ENCODE results near the gene CPS1.

Gene CPS1

DNA sequence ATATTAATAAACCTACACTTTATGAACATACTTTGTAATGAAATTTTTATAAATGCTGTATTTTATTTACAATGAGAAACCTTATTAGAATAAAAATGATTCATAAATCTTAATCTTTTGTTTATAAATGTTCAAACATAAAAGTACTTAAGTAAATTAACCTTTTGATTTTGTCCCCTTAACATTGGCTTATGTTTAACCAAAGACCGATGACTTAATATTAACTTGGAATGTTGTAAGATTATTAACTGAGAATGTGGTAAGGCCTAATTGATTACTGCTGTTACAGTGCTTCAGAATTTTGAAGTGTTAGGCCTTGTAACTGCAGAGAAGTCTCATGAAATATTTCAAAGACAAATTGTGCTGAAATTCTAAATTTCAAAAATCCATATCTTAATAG is 5.7 kb downstream of the CPS1 start:
- Histone ChIP-seq H3K4me3 (ENCODE audit: low read depth, low read length) (no peak overlapping the region), H3K4me1 (ENCODE audit: control insufficient read depth, insufficient read depth, low read length) (peaks cover 6% of the 10 kb centered on the region; the same call in 1 of the 2 replicates), H3K9me3 (ENCODE audit: control insufficient read depth, insufficient read depth, low read depth, low read length) (no peaks in the 10 kb centered on the region), H3K36me3 (ENCODE audit: control insufficient read depth in 2 of 2, insufficient read depth in 1 of 2, low read length in 2 of 2) (no peaks in the 10 kb centered on the region), H3K27ac (ENCODE audit: extremely low read depth, low read depth, low read length) (no peak overlapping the region)
- TF ChIP-seq KLF1 (tag by site-specific recombination; IDR thresholded peaks at IDR 0.05): no peak
- no peak for TF ChIP-seq ZEB2 (tag by site-specific recombination; IDR thresholded peaks at IDR 0.05)
- no peak for TF ChIP-seq ZNF223 (tag by site-specific recombination; IDR thresholded peaks at IDR 0.05)
- TF ChIP-seq ZNF624 (tag by site-specific recombination; IDR thresholded peaks at IDR 0.05): no peak
- TF ChIP-seq, protein P1, sequence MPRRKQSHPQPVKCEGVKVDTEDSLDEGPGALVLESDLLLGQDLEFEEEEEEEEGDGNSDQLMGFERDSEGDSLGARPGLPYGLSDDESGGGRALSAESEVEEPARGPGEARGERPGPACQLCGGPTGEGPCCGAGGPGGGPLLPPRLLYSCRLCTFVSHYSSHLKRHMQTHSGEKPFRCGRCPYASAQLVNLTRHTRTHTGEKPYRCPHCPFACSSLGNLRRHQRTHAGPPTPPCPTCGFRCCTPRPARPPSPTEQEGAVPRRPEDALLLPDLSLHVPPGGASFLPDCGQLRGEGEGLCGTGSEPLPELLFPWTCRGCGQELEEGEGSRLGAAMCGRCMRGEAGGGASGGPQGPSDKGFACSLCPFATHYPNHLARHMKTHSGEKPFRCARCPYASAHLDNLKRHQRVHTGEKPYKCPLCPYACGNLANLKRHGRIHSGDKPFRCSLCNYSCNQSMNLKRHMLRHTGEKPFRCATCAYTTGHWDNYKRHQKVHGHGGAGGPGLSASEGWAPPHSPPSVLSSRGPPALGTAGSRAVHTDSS (tag by site-specific recombination; IDR thresholded peaks at IDR 0.05): no peak
- no peak for TF ChIP-seq KLF16 (tag by site-specific recombination; IDR thresholded peaks at IDR 0.05)
- TF ChIP-seq GLI2 (tag by site-specific recombination; IDR thresholded peaks at IDR 0.05; ENCODE audit: borderline replicate concordance, low read depth): no peak
- no peak for TF ChIP-seq ZNF140 (tag by site-specific recombination; IDR thresholded peaks at IDR 0.05)
- no peak for TF ChIP-seq MZF1 (tag by site-specific recombination; IDR thresholded peaks at IDR 0.05; ENCODE audit: borderline replicate concordance)
- TF ChIP-seq ZNF571 (tag by site-specific recombination; IDR thresholded peaks at IDR 0.05): no peak
- ChIA-PET POLR2A (no interaction called here), CTCF (interaction anchor here (1.6 kb wide), 1 partner anchor 59 kb away, joined by 6 read pairs; no protein-coding TSS in a partner anchor)

DNA sequence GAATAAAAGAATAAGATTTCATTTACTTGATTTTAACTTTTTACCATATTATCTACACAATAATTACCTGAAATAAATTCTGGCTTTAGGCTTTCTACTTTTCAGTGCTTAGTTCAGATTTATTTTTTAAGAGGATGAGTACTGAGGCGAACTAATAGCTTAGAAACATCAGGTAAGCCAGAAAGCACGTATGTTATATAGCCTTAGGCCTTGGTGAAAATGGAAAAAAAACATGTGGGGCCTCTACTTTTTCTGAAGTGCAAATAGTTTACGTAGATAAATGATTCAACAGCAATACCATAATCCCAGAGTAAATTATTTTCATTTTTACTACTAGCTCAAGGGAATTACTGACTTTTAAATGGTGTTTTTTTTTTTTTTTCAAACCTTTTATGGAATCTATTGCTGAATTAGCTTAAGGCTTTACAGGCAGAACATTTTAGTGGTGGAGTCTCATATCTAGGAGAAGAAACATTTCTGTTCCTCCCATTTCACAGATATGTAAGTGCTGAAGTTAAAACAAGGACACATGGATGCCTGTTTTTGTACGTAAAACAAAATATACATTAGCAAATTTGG is 6.2 kb downstream of the CPS1 start:
- Histone ChIP-seq H3K27ac (ENCODE audit: extremely low read depth, low read depth, low read length) (no peak overlapping the region), H3K4me3 (ENCODE audit: low read depth, low read length) (no peak overlapping the region), H3K9me3 (ENCODE audit: control insufficient read depth, insufficient read depth, low read depth, low read length) (no peaks in the 10 kb centered on the region), H3K36me3 (ENCODE audit: control insufficient read depth in 2 of 2, insufficient read depth in 1 of 2, low read length in 2 of 2) (no peaks in the 10 kb centered on the region), H3K4me1 (ENCODE audit: control insufficient read depth, insufficient read depth, low read length) (0 out of 2 replicates have a peak, but pooled peaks cover 3% of the 10 kb centered on the region)
- ChIA-PET CTCF (no interaction called here), POLR2A (no interaction called here)
- TF ChIP-seq ZNF324 (tag by site-specific recombination; IDR thresholded peaks at IDR 0.05): no peak
- no peak for TF ChIP-seq ZNF530 (tag by site-specific recombination; IDR thresholded peaks at IDR 0.05; ENCODE audit: low read depth)
- TF ChIP-seq GLI2 (tag by site-specific recombination; IDR thresholded peaks at IDR 0.05; ENCODE audit: borderline replicate concordance, low read depth): no peak
- TF ChIP-seq, protein P2, sequence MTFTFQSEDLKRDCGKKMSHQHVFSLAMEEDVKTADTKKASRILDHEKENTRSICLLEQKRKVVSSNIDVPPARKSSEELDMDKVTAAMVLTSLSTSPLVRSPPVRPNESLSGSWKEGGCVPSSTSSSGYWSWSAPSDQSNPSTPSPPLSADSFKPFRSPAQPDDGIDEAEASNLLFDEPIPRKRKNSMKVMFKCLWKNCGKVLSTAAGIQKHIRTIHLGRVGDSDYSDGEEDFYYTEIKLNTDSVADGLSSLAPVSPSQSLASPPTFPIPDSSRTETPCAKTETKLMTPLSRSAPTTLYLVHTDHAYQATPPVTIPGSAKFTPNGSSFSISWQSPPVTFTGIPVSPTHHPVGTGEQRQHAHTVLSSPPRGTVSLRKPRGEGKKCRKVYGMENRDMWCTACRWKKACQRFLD (tag by site-specific recombination; IDR thresholded peaks at IDR 0.05): no peak
- no peak for TF ChIP-seq ZFP41 (tag by site-specific recombination; IDR thresholded peaks at IDR 0.05; ENCODE audit: borderline replicate concordance)
- TF ChIP-seq ZNF701 (tag by site-specific recombination; IDR thresholded peaks at IDR 0.05): no peak
- TF ChIP-seq, protein P3, sequence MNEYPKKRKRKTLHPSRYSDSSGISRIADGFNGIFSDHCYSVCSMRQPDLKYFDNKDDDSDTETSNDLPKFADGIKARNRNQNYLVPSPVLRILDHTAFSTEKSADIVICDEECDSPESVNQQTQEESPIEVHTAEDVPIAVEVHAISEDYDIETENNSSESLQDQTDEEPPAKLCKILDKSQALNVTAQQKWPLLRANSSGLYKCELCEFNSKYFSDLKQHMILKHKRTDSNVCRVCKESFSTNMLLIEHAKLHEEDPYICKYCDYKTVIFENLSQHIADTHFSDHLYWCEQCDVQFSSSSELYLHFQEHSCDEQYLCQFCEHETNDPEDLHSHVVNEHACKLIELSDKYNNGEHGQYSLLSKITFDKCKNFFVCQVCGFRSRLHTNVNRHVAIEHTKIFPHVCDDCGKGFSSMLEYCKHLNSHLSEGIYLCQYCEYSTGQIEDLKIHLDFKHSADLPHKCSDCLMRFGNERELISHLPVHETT (tag by site-specific recombination; IDR thresholded peaks at IDR 0.05): no peak
- no peak for TF ChIP-seq ZNF302 (tag by site-specific recombination; IDR thresholded peaks at IDR 0.05; ENCODE audit: low read depth)
- no peak for TF ChIP-seq RBAK (tag by site-specific recombination; IDR thresholded peaks at IDR 0.05)
- TF ChIP-seq, protein P4, sequence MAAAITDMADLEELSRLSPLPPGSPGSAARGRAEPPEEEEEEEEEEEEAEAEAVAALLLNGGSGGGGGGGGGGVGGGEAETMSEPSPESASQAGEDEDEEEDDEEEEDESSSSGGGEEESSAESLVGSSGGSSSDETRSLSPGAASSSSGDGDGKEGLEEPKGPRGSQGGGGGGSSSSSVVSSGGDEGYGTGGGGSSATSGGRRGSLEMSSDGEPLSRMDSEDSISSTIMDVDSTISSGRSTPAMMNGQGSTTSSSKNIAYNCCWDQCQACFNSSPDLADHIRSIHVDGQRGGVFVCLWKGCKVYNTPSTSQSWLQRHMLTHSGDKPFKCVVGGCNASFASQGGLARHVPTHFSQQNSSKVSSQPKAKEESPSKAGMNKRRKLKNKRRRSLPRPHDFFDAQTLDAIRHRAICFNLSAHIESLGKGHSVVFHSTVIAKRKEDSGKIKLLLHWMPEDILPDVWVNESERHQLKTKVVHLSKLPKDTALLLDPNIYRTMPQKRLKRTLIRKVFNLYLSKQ (tag by site-specific recombination; IDR thresholded peaks at IDR 0.05; ENCODE audit: borderline replicate concordance): no peak
- no peak for TF ChIP-seq ZBTB17 (tag by site-specific recombination; IDR thresholded peaks at IDR 0.05)
- TF ChIP-seq, protein P5, sequence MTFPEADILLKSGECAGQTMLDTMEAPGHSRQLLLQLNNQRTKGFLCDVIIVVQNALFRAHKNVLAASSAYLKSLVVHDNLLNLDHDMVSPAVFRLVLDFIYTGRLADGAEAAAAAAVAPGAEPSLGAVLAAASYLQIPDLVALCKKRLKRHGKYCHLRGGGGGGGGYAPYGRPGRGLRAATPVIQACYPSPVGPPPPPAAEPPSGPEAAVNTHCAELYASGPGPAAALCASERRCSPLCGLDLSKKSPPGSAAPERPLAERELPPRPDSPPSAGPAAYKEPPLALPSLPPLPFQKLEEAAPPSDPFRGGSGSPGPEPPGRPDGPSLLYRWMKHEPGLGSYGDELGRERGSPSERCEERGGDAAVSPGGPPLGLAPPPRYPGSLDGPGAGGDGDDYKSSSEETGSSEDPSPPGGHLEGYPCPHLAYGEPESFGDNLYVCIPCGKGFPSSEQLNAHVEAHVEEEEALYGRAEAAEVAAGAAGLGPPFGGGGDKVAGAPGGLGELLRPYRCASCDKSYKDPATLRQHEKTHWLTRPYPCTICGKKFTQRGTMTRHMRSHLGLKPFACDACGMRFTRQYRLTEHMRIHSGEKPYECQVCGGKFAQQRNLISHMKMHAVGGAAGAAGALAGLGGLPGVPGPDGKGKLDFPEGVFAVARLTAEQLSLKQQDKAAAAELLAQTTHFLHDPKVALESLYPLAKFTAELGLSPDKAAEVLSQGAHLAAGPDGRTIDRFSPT (tag by site-specific recombination; IDR thresholded peaks at IDR 0.05): no peak
- TF ChIP-seq, protein P6, sequence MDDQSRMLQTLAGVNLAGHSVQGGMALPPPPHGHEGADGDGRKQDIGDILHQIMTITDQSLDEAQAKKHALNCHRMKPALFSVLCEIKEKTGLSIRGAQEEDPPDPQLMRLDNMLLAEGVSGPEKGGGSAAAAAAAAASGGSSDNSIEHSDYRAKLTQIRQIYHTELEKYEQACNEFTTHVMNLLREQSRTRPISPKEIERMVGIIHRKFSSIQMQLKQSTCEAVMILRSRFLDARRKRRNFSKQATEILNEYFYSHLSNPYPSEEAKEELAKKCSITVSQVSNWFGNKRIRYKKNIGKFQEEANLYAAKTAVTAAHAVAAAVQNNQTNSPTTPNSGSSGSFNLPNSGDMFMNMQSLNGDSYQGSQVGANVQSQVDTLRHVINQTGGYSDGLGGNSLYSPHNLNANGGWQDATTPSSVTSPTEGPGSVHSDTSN (CRISPR knock-in tag; IDR thresholded peaks at IDR 0.05): no peak
- TF ChIP-seq MYNN (tag by site-specific recombination; IDR thresholded peaks at IDR 0.05; ENCODE audit: borderline replicate concordance): no peak
- no peak for TF ChIP-seq ZFHX2 (tag by site-specific recombination; conservative IDR thresholded peaks at IDR 0.05)
- no peak for TF ChIP-seq ZBTB21 (tag by site-specific recombination; IDR thresholded peaks at IDR 0.05)
- TF ChIP-seq, protein P7, sequence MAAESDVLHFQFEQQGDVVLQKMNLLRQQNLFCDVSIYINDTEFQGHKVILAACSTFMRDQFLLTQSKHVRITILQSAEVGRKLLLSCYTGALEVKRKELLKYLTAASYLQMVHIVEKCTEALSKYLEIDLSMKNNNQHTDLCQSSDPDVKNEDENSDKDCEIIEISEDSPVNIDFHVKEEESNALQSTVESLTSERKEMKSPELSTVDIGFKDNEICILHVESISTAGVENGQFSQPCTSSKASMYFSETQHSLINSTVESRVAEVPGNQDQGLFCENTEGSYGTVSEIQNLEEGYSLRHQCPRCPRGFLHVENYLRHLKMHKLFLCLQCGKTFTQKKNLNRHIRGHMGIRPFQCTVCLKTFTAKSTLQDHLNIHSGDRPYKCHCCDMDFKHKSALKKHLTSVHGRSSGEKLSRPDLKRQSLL (tag by site-specific recombination; IDR thresholded peaks at IDR 0.05): no peak
